Measurements from ENCODE around the gene CSAG1.
"Not testable (repeated sequence)": the region's sequence is repeated elsewhere in the genome, so short reads cannot be mapped to it uniquely, and the experiment has no call there.

CSAG1 gene

DNA sequence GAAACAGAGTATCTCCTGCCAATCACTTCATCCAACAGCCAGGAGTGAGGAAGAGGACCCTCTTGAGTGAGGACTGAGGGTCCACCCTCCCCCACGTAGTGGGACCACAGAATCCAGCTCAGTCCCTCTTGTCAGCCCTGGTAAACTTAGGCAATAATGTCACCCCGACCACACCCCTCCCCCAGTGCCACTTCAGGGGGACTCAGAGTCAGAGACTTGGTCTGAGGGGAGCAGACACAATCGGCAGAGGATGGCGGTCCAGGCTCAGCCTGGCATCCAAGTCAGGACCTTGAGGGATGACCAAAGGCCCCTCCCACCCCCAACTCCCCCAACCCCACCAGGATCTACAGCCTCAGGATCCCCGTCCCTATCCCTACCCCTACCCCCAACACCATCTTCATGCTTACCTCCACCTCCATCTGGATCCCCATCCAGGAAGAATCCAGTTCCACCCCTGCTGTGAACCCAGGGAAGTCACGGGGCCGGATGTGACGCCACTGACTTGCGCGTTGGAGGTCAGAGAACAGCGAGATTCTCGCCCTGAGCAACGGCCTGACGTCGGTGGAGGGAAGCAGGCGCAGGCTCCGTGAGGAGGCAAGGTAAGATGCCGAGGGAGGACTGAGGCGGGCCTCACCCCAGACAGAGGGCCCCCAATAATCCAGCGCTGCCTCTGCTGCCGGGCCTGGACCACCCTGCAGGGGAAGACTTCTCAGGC lies at the start of gene CSAG1, which contains the start of gene MAGEA12:
Gene CSAG1 (minus strand): TSS at position 461 of the 715 bp plus-strand sequence. CDS start 1,261 bp downstream, outside the sequence.
Gene MAGEA12 (plus strand): TSS at position 497 of the 715 bp plus-strand sequence. CDS start 2,405 bp downstream, outside the sequence.
- DNase-seq (ENCODE audit: low spot score) = no peak

- not testable (repeated sequence) for DNase-seq (ENCODE audit: low spot score)
These were observed 36.2 kb upstream of the CSAG1 start, which contains the start of gene MAGEA6 for GRCh38 chrX:152769549-152770289. MAGEA6 (minus strand) TSS chrX:152769689; CDS start chrX:152767650, 2,039 bp downstream.

GRCh38 chrX:152766562-152766961 lies 33.0 kb upstream of the CSAG1 start:
- DNase-seq (ENCODE audit: low spot score) = not testable (repeated sequence)

GRCh38 chrX:152761582-152761981 lies 28.1 kb upstream of the CSAG1 start:
- not testable (repeated sequence) for DNase-seq (ENCODE audit: low spot score)

GRCh38 chrX:152759544-152759943 lies 26.0 kb upstream of the CSAG1 start:
- not testable (repeated sequence) for DNase-seq (ENCODE audit: low spot score)

DNA sequence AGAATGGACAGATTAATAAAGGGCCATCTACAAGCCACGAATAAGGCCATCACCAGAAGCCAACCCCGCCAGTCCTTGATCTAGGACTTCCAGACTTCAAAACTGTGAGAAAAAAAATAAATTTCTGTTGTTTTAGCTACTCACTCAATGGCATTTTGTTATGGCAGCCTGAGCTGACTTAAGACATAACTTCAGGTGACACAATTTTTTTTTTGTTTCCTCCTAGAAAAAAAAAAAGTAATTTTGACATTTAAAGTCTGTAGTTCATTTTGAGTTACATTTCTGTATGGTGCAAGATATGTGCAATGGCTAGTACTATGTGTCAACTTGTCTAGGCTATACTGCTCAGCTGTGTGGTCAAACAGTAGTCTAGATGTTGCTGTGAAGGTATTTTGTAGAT lies 25.4 kb upstream of the CSAG1 start, which contains the start of gene CSAG3:
Gene CSAG3 (plus strand): TSS at position 301 of the 400 bp plus-strand sequence.
- not testable (repeated sequence) for DNase-seq (ENCODE audit: low spot score)

- not testable (repeated sequence) for DNase-seq (ENCODE audit: low spot score)
These were observed 21.4 kb upstream of the CSAG1 start for GRCh38 chrX:152754871-152755270.

DNA sequence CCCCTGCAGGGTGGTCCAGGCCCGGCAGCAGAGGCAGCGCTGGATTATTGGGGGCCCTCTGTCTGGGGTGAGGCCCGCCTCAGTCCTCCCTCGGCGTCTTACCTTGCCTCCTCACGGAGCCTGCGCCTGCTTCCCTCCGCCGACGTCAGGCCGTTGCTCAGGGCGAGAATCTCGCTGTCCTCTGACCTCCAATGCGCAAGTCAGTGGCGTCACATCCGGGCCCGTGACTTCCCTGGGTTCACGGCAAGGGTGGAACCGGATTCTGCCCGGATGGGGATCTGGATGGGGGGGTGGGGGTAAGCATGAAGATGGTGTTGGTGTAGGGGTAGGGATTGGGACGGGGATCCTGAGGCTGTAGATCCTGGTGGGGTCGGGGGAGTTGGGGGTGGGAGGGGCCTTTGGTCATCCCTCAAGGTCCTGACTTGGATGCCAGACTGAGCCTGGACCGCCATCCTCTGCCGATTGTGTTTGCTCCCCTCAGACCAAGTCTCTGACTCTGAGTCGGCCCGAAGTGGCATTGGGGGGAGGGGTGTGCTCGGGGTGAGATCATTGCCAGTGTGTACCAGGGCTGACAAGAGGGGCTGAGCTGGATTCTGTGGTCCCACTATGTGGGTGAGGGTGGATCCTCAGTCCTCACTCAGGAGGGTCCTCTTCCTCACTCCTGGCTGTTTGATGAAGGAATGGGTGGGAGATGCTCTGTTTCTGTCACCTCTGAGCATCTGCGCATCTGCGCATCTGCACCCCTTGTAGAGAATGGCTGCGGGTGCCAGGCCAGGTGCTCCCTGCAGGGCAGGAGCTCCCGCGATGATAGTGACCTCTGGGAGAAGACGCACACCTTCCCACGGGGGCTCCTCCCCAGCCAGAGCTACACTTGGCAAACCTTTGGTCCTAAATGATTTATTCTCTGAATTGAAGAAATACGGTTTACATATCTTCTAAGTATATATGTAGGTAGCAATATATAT lies 20.4 kb upstream of the CSAG1 start, which contains the start of gene MAGEA2:
Gene MAGEA2 (minus strand): TSS at position 157 of the 965 bp plus-strand sequence. CDS start 2,479 bp downstream, outside the sequence.
- DNase-seq (ENCODE audit: low spot score) = not testable (repeated sequence)

- no peak for DNase-seq (ENCODE audit: low spot score)
These were observed 5.0 kb upstream of the CSAG1 start for GRCh38 chrX:152738560-152738959.

GRCh38 chrX:152736528-152736927 lies 3.0 kb upstream of the CSAG1 start:
- DNase-seq (ENCODE audit: low spot score) = not testable (repeated sequence)

DNA sequence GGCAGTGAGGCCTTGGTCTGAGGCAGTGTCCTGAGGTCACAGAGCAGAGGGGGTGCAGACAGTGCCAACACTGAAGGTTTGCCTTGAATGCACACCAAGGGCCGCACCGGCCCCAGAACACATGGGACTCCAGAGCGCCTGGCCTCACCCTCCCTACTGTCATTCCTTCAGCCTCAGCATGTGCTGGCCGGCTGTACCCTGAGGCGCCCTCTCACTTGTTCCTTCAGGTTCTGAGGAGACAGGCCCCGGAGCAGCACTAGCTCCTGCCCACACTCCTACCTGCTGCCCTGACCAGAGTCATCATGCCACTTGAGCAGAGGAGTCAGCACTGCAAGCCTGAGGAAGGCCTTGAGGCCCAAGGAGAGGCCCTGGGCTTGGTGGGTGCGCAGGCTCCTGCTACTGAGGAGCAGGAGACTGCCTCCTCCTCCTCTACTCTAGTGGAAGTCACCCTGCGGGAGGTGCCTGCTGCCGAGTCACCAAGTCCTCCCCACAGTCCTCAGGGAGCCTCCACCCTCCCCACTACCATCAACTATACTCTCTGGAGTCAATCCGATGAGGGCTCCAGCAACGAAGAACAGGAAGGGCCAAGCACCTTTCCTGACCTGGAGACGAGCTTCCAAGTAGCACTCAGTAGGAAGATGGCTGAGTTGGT lies 2.5 kb upstream of the CSAG1 start:
- no peak for DNase-seq (ENCODE audit: low spot score)

GRCh38 chrX:152735101-152735500 lies 1.6 kb upstream of the CSAG1 start:
- DNase-seq (ENCODE audit: low spot score) = no peak

- not testable (repeated sequence) for DNase-seq (ENCODE audit: low spot score)
These were observed 780 bp upstream of the CSAG1 start for GRCh38 chrX:152734143-152734858.

DNA sequence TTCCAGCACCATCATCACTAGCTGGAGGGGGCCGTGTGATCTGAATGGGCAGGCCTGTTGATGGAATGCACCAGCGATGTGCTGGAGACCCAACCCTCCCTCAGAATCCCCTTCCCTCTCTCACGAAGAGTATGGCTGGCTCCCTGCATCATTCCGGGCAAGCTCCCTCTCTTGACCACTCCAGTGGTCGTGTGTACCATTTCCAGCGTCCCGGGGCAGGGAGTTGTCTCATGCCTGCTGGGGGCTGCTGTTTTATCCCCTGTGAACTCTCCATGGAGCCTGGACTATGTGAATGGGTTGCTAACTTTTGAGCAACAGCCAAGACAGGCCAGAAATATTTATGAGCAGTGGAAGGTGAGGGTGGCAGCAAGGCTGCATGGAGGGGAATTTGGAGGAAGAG lies 8.1 kb downstream of the CSAG1 start:
- no peak for DNase-seq (ENCODE audit: low spot score)

DNA sequence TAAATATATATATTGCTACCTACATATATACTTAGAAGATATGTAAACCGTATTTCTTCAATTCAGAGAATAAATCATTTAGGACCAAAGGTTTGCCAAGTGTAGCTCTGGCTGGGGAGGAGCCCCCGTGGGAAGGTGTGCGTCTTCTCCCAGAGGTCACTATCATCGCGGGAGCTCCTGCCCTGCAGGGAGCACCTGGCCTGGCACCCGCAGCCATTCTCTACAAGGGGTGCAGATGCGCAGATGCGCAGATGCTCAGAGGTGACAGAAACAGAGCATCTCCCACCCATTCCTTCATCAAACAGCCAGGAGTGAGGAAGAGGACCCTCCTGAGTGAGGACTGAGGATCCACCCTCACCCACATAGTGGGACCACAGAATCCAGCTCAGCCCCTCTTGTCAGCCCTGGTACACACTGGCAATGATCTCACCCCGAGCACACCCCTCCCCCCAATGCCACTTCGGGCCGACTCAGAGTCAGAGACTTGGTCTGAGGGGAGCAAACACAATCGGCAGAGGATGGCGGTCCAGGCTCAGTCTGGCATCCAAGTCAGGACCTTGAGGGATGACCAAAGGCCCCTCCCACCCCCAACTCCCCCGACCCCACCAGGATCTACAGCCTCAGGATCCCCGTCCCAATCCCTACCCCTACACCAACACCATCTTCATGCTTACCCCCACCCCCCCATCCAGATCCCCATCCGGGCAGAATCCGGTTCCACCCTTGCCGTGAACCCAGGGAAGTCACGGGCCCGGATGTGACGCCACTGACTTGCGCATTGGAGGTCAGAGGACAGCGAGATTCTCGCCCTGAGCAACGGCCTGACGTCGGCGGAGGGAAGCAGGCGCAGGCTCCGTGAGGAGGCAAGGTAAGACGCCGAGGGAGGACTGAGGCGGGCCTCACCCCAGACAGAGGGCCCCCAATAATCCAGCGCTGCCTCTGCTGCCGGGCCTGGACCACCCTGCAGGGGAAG lies 19.4 kb downstream of the CSAG1 start, which contains the start of gene MAGEA2B:
Gene MAGEA2B (plus strand): TSS at position 814 of the 973 bp plus-strand sequence. CDS start 2,479 bp downstream, outside the sequence.
- DNase-seq (ENCODE audit: low spot score) = not testable (repeated sequence)

- DNase-seq (ENCODE audit: low spot score) = not testable (repeated sequence)
These were observed 20.3 kb downstream of the CSAG1 start for GRCh38 chrX:152713195-152713594.

DNA sequence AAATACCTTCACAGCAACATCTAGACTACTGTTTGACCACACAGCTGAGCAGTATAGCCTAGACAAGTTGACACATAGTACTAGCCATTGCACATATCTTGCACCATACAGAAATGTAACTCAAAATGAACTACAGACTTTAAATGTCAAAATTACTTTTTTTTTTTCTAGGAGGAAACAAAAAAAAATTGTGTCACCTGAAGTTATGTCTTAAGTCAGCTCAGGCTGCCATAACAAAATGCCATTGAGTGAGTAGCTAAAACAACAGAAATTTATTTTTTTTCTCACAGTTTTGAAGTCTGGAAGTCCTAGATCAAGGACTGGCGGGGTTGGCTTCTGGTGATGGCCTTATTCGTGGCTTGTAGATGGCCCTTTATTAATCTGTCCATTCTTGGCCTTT lies 24.3 kb downstream of the CSAG1 start, which contains the start of gene CSAG2:
Gene CSAG2 (minus strand): TSS at position 101 of the 400 bp plus-strand sequence. CDS start 161 bp downstream, outside the sequence.
- DNase-seq (ENCODE audit: low spot score) = not testable (repeated sequence)

DNA sequence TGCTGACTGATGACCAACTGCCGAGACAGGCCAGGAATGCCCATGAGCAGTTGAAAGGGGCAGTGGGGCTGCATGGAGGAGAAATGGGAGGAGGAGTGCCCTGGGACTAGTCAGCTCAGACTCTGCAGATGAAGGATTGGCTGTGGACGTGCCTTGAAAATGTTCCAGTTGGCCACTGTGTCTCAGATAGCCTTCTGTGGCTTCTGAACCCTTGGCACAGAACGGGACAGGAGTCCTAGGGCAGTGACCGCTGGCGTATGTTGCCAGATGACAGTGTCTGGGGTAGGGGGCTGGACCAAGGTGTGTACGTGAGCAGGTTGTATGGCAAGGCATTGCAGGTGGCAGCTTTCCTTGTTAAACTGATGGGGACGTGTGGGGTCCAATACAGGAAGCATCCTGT lies 27.0 kb downstream of the CSAG1 start:
- DNase-seq (ENCODE audit: low spot score) = not testable (repeated sequence)

DNA sequence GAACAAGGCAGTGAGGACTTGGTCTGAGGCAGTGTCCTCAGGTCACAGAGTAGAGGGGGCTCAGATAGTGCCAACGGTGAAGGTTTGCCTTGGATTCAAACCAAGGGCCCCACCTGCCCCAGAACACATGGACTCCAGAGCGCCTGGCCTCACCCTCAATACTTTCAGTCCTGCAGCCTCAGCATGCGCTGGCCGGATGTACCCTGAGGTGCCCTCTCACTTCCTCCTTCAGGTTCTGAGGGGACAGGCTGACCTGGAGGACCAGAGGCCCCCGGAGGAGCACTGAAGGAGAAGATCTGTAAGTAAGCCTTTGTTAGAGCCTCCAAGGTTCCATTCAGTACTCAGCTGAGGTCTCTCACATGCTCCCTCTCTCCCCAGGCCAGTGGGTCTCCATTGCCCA lies 33.1 kb downstream of the CSAG1 start:
- not testable (repeated sequence) for DNase-seq (ENCODE audit: low spot score)

All from left forelimb (tissue), 1 donor.